GM18867 (cell line): ENCODE measurements around the gene NDST1.

ENCODE experiments used
- ATAC-seq: cut with Tn5 transposase; IDR thresholded peaks from one replicate; pipeline ENCODE4 v1.9.1; 2021; ENCODE audit warnings: mild to moderate bottlenecking, moderate library complexity; ENCODE audit not compliant: unreplicated experiment

Gene NDST1

GRCh38 chr5:150540615-150541396 lies 32.9 kb downstream of the NDST1 start:
- no peak for ATAC-seq

- ATAC-seq, result no peak
Measured at GRCh38 chr5:150541397-150541675, 33.4 kb downstream of the NDST1 start.

- no peak for ATAC-seq
Measured at GRCh38 chr5:150541895-150542294, 34.0 kb downstream of the NDST1 start.

GRCh38 chr5:150542933-150543445 lies 35.1 kb downstream of the NDST1 start:
- no peak for ATAC-seq

DNA sequence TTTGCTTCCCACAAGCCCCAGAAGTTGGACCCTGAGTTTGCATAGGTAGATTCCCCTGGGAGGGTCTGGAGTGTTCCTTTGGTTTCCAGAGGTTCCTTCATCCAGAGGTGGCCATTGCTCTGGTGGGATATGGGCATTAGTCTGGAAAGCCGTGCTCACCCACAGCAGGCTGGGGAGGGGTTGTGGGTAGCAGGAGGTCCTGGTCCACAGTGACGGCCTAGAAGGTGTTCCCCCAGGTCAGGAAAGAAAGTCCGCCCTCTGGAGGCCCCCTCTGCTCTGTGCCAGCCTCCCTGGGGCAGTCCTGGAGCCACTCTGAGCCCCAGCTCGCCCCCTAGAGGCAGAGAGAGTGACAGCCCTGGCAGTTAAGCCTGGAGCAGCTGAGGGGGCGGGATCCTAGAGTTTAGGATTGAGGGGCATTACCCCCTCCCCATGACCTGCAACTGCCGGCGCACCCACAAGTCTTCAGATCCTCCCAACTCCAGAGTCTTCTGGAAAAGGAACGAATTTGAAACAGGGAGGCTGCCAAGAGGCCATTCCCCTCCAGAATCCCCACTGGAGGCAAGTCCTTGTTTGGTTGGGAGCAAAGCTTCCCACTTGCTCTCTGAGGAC lies 36.8 kb downstream of the NDST1 start:
- peak; percentile 96 for ATAC-seq

DNA sequence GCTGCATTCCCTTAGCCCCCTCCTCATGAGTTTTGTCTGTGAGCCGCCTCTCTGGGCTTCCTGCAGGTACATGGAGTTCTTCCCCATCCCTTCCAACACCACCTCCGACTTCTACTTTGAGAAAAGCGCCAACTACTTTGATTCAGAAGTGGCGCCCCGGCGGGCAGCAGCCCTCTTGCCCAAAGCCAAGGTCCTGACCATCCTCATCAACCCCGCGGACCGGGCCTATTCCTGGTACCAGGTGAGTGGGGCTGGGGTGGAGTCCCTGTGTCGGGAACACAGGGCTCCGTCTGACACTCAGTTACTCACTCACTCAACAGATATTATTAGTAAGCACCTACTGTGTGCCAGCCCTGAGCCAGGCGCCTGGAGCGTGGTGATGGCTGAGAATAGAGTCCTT lies 37.3 kb downstream of the NDST1 start:
- no peak for ATAC-seq

DNA sequence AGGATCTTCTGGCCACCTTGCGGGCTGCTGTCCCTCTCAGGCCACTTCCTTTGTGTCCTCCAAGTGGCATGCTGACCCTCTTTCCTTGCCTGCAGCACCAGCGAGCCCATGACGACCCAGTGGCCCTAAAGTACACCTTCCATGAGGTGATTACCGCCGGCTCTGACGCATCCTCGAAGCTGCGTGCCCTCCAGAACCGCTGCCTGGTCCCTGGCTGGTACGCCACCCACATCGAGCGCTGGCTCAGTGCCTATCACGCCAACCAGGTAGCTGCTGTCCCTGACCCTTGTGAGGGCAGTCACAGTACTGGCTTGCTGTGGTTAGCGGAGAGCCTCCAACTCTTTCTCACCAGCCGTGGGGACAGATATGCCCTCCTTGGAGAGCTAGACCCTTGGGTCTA lies 40.2 kb downstream of the NDST1 start:
- no peak for ATAC-seq

- ATAC-seq, result no peak
Measured at GRCh38 chr5:150549735-150550134, 41.8 kb downstream of the NDST1 start.

- no peak for ATAC-seq
Measured at GRCh38 chr5:150550286-150550685, 42.4 kb downstream of the NDST1 start.

DNA sequence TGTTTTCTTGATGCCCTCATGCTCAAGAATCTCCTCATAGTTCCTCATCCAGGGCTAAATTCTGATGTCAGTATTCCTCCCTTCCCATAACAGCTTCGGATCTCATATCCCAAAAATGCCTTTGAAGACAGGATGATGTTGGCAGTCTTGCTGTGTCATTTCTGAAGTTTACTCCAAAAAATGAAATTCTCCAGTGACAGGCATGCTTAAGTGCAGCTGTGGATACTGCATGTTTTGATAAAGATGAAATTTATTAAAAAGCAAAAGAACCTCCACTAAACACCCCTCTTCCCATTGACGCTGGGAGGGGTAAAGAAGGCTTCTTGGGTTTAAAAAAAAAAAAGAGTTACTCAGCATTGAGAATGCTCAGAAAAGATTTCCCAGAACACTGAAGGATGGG lies 43.1 kb downstream of the NDST1 start:
- no peak for ATAC-seq

DNA sequence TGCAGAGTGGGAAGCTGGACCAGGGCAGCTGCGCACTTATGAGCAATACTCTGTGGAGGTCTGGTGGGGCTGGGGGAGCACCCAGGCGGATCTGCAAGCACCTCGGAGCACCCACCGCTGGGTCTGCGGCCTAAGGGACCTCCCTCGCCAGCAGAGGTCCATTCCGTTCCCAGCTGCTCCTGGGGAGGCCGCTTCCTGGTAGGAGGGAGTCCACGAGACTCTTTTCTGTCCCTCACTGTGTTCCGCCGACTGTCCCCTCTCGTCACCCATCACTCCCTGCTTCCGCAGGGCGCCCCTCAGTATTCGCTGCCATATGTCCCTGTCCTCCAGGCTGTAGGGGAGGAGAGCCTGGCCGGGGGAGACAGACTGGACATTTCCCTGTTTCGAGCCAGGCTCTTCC lies 45.5 kb downstream of the NDST1 start:
- no peak for ATAC-seq

GRCh38 chr5:150553911-150554310 lies 46.0 kb downstream of the NDST1 start:
- no peak for ATAC-seq

DNA sequence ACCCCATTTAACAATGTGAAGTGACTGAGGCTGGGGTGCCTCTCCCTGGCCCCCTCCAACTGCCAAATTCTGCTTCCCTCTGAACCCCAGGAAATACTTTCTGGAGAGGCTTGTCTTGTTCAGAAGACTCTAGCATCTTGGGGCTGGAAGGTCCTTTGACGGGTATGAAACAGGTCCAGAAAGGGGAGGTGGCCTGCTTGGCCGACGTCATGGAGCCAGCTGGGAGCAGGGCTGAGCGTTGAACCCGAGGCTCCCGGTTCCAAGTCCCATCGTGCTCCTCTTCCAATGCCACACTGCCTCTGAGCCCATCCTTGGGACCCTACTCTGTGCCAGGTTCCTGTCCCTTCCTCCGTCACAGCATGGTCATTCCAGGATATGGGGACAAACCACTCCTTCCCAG lies 46.9 kb downstream of the NDST1 start:
- no peak for ATAC-seq

DNA sequence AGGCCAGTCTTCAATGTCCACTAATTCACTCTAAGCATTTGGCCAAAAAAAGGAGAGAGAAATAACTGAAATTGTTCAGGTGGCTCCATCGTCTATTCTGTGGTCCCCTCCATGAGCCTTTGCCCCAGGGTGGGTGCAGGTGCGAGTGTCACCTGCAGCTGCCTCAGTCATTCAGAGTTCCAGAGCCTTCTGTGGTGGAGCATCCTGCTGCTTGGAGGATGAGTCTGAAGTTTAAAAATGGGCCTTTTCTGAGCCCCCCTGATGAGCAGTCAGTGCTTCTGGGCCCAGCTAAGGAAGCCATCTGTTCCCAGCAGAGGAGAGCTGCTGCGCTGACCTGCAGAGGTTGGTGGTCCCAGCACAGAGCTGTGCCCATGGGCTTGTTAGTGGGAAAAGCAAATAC lies 48.2 kb downstream of the NDST1 start:
- ATAC-seq, result no peak

DNA sequence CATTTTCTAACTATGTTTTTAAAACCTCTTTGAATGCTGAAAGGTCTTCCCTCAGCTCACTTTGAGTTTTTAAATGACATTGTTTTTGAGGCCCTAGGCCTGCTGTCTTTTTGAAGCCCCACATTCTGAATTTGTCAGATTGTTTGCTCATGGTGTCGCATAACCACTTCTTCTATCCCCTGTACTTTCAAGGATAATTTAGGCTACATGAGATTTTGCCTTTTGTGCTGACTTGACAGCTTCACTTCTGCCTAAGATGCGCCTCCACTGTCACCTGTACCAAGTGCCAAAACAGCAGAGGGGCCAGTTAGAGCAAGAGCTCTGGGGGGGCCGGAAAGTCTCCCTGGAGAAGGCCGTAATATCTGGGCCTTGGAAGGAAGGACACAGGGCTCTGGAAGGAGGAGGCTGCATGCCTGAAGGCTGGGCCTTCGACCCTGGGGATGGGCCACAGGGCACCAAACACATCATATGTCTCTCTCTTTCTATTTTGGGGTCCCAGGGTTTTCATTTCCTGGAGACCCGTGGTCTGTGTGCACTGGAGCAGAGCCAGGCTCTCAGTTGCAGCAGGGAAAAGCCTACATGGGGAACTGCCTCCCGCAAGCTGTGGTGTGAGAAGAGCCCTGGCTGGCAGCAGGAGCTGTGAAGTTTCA lies 49.1 kb downstream of the NDST1 start:
- no peak for ATAC-seq

DNA sequence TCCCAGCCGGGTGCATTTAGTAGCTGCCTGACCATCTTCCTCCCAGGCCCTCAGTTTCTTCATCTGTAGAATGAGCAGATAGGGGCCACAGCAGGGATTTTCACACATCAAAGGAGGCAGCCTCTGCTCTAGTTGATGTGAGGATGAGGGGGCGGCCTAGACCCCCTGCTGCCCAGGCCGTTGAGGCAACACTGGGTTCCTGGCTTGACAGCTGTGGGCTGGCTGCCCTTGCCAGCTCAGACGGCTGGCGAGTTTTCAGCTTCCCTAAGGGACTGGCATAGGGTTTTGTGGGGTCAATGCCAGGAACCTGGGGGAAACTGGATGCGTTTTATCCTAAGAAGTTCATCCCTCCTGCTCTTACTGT lies 49.6 kb downstream of the NDST1 start:
- ATAC-seq, result no peak

DNA sequence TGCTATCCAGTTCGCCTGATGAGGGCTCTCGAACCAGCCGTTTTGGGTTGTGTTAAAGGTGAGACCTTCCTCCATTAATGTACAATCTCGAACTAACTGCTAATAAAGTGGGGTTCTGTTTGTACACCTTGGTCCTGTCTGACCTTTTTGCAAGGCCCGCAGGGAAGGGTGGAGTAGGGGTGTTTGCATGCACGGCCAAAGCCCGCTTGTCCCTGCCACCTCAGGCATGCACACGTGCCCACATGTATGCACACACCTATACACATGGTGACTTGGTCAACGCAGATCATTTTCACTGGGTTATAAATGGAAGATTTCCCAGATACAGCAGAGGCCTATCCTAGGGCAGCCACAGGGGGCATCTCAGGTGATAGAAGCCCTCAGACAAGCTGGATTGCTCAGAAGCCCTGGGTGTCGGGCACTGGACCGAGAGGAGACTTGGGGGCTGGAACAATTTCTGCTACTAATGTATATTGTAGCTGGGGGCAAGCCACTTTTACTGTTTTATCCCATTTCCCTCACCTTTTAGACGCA lies 50.2 kb downstream of the NDST1 start:
- ATAC-seq, result no peak

DNA sequence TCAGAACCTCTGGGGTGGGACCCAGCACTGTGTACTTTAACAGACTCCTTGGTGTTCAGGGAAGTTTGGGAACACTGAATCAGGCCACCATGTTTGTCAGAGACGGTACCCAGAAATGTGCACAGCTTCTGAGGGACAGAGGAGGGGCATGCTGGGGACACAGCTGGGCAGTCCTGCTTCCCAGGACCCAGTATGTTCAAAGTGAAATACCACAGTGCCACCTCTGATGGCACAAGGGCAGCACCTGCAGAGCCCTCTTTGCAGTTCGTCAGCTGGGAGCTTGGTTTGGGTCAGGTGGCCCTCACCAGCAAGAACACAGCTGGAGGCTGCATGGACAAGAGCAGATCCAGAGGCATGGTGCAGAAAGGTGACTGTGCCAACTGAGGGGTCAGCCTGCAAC lies 51.2 kb downstream of the NDST1 start:
- no peak for ATAC-seq

GRCh38 chr5:150559701-150560100 lies 51.8 kb downstream of the NDST1 start:
- no peak for ATAC-seq

GRCh38 chr5:150560401-150561191 lies 52.7 kb downstream of the NDST1 start:
- peak; percentile 79 for ATAC-seq

GRCh38 chr5:150561192-150561512 lies 53.2 kb downstream of the NDST1 start:
- ATAC-seq, result no peak
